IPS-NIHi7 (cell line): ENCODE measurements around the gene SYNC.

Source experiments
- DNase-seq: peaks from one replicate; pipeline ENCODE4 v3.0.0; 2012; ENCODE audit warnings: mixed read lengths; ENCODE audit errors: extremely low spot score

SYNC gene

DNA sequence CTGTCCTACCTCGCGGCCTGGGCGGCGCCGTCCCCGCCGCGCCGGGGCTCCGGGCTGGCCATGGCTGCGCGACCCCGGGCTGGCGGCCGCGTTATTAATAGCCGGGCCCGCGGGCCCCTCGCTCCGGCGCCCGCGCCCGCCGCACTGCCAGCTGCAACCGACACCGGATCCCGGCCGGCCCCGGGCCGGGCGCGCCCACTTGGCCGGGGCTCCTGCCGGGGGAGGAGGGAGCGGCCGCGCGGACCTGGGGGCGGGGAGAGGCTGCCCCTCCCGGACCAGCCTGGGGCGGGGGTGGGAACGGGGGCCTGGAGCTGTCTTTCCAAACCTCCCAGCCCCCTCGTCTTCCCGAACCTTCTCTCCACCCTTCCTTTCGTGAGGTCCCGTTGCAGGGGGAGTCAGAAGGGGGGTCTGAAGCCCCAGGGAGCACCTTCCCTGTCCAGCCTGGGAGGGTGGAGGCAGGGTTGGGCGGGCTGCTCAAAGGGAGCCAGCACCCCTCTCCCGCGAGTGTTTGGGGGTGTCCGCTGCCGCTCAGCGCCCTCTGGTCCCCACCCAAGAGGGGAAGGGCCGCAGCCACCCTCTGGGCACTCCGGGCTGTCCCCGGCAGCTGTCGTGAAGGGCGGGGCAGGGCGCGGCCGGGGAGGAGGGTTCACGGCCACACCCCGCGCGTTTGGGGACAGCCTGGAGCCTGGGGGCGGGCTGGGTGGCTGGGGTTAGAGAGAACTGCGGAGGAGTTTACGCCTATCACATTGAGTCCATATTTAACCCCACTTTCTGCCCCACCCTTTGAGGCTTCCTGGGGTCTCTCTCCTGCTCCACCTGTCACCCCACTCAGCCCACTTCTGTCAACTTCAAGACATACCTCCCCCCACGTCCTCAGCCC is at the start of gene SYNC:
Gene SYNC (minus strand): TSS at position 172 of the 880 bp plus-strand sequence. CDS start 110 bp downstream, at position 62.
- DNase-seq = peak; percentile 52

DNA sequence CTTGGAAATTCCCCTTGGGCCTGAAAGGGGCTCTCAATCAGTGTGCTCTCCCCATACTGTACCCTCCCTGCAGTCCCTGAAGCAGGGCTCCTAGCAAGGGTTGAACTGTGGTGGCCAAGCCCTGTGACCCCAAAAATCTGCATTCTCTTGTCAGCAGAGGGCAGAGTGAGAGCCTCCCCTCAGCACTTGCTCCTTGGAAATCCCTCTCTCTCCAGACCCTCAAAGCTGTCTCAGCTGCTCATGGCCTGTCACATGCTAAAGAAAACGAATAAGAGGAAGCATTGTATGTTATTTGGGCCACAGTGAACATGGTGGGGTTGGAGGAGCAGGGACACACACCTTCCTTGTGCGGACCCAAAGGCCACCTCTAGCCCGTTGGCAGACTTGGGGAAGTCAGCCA is 47.2 kb upstream of the SYNC start:
- DNase-seq = no peak

DNA sequence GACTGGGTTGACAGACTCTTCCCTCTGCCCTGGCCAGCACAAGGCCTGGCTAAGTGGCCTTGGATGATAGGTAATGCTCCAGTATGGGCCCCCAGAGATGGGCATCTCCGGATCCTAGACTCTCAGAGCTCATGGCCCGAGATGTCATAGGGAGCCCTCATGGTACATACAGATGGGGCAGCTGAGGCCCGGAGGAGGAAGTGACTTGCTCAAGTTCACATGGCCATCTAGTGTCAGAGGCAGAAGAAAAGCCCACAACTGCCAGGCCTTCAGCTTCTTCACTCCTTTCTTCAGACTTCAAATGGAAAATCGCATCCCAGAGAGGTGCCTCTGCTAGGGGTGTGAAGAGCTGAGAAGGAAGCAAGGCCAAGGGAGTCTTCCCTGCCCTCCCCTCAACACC is 46.8 kb upstream of the SYNC start:
- no peak for DNase-seq

DNA sequence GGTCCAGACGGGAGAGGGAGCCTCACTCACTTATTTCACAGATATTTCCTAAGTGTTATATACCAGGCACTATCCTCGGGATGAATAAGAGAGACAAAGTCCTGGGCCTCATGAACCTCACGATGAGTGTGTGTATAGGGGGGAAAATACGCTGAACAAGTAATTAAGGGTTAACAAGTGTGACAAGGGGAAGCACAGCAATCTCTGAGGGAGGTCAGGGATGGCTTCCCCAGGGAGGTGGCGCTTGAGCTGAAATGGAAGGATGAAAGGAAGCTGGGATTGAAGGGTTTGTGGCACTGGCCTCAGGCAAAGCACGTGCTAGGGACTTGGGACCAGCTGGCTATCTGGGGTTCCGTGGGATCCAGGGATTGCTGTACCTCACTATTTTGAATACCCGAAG is 46.4 kb upstream of the SYNC start:
- DNase-seq = no peak

DNA sequence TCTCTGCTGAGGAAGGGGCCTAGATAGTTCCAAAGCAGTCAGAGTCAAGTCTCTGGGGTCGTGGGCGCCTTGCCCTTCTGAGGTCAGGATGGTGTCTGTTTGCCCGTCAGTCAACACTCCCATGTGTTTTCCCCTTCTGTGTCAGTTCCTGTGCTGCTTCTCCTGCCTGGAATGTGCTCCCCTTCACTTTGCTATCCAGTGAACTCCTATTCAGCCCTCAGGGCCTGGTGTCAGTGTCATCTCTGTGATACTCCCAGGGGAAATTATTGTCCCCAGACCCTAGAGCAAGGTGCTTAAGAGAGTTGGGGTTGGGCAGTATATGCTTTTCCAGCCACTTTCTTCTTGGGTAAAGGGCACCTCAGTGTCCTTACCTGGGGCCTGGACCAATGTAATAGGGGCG is 45.8 kb upstream of the SYNC start:
- DNase-seq = no peak

DNA sequence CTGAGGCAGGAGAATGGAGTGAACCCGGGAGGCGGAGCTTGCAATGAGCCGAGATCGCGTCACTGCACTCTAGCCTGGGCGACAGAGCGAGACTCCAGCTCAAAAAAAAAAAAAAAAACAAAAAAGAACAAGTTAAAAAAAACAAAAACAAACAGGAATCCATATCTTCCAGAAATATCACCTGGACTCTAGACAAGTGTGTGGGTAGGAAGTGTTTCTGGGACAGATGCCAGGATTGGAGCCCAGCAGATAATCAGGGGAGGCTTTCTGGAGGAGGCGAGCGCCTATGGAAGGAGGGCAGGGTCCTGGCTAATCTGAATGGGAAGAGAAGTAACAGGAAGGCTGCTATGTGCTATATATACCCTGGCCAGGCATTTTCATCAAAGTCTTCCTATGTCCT is 43.6 kb upstream of the SYNC start:
- no peak for DNase-seq

DNA sequence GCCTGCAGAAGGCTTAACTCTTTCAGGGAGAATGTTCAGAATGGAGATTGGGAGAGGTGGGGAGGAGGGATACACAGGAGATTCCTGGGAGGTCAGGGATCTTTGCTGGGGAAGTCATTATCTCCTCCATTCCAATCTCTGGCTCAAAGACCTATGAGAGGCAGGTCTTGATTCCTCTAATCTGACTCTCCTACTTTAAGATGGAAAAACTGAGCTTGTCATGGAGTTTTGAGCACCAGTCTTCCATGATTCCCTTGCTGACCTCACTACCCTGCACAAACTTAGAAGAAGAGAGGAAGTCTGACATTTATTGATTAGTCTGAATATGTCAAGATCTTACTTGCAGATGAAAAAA is 41.5 kb upstream of the SYNC start:
- no peak for DNase-seq

DNA sequence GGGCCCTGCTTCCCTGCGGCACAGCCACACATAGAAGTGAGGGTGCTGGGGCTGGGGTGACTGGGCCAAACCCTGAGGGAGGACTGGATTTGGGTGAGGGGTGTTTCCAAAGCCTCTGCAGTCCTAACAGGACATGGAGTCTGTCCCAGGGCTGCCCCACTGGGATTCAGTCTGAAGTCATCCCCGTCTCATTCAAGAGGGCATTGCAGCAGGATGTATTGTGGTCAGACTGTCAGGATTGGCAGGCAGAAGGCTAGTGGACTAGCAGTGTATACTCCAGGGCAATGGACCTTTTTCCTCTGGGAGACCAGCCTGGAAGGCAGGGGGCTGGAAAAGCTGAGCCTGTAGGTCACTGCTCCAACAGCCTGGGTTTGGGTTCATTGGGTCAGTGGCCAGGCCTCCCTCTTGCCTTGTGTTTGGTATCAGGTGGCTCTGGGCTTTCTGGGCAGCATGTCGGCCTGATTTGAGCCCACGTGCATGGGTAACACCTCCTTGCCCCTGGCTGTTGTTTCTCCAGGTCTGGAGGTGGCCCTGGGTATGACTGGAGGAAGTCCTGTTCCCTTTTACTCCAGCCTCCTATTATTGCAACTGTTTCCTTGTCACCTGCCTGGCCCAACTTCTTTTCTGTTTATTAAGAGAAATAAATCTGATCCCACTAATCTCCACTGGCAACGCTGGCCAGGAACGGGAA is 41.0 kb upstream of the SYNC start:
- DNase-seq = no peak

DNA sequence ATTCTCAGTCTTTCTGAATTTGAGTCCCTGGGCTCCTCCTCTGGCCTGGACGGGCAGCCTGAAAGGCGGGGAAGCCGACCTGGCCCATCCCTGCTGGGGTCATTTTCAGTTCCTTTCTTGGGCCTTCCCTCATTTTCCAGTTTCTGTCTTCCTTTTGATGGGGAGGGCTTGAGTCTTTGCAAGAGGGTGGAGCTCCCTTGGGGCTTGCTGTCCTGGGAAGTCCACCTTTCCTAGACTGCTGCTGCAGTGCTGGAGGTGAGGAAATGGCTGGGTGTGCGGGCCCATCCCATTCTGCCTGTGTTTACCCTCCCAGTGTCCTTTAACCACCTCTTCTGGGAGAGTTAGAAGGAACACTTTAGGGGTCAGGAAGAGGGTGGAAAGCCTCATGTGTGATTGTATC is 40.4 kb upstream of the SYNC start:
- DNase-seq = no peak

DNA sequence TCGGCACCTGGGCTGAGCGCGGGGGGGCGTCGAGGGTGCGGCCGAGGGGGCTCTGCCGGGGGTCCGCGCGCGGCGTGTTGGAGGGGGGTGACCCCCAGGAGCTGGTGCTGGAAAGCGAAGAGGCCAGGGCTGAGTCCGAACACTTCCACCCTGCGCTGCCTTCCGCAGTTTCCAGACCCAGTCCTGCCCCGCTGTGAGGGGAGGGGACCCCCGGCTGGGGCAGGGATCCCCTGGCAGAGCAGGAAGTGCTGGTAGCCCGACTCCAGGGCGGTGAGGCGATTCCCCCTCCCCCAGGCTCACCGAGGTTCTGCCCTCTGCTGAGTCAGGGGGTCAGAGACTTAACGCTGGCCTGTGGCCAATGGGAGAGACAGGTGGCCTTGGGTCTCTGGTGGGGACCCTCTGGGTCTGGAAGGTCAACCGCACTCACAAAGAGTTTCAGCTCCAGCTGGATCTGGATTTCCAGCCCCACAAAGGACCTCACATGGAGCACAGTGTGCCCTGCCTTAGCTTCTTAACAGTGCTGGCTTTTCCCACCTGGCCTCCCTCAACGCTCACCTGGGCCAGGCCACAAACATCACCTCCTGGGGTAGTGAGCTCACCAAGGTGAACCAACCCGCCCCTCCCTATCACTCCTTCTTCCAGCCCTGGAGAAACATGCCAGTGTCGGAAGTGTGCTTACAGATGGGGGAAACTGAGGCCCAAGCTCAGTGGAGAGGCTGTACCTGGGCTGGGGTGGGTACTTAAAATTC is 39.8 kb upstream of the SYNC start:
- DNase-seq = peak; percentile 64

DNA sequence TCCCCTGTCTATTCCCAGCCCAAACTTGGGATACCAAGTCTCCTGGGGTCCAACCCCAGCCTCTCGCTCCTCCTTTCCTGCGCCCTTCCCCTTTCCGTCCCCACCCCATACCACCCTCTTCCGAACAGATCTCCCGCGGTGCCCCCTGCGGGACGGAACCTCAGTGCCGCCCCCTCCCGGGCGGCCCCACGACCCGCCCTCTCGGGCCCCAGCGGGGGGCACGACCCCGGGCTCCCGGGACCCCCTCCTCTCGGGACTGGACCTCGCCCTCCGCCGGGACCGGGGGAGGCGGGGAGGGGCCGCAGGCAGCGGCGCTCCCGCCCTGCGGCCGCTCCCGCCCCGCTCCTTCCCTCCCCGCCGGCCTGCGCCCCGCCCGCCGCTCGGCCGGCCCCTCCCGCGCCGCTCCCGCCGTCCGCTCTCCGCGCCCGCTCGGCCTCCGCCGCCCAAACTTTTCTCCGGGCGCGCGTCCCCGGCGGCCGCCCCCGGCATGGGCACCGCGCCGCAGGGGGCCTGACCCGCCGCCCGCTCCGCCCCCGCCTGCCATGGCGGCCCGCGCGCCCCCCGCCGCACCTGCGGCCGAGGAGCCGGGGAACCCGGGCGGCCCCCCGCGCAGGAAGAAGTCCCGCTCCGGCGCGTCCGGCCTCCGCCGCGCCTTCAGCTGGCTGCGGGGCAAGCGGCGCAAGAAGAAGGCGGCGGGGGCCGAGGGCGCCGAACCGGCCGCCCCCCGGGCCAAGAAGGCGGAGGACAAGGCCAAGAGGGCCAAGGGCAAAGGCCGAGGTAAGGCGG is 39.0 kb upstream of the SYNC start:
- DNase-seq = peak; percentile 66

DNA sequence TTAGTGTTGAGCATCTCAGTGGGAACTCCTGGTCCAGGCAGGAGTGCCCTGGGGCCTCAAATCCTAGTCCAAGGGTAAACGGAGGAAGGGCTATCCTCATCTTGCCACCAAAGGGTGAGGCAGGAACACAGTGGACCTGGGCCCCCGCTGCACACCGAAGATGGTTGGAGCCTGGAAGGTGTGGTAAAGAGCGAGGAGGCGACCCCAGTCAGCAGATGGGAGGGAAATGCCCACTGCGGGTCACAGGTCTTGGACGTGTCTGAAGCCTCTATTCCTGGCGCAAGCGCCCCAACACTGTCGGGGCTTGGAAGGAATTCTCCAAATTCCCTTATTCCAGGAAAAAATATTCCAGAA is 38.5 kb upstream of the SYNC start:
- no peak for DNase-seq

DNA sequence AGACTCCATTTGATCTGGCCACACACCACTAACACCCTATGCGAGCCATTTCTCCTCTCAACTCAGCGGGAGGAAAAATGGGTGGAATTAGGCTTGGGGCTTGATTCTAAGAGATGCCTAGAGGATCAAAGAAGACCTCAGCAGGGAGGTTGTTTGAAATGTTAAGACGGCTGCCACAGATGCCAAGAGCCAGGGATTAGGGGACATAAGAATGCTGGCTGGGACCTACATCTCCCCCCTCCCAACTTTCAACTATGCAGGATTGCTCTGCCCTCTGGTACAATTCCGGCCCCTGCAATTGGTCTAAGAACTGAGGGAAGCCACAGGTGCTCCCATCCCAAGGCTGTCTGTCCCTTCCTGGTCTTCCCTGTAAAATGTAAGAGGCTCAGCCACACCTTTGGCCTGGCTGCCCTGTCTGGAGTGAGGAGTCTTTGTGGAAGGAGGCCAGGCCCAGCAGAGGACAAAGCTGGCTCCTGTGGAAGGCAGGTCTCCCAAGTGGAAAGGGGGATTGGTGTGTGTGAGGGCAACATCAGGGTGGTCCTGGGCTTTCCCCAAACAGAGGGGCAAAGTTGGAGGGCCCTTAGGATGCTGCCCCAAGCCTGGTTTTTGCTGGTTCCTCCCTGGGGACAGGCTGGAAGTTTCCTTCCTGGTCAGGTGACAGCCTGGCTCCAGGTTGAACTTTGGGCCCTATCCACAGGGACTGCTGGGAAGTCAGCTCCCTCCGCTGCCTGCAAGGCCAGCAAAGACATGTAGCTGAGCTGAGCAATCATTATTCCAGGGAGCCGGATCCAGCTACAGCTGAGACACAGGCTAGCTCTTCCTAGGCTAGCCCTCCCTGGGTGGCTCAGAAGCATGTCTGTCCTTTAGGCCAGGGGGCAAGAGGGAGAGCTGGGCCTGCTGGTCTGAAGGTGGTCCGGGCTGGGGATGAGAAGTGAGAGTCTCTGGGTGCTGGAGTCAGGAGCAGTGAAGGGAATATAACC is 34.5 kb upstream of the SYNC start:
- peak; percentile 77 for DNase-seq

DNA sequence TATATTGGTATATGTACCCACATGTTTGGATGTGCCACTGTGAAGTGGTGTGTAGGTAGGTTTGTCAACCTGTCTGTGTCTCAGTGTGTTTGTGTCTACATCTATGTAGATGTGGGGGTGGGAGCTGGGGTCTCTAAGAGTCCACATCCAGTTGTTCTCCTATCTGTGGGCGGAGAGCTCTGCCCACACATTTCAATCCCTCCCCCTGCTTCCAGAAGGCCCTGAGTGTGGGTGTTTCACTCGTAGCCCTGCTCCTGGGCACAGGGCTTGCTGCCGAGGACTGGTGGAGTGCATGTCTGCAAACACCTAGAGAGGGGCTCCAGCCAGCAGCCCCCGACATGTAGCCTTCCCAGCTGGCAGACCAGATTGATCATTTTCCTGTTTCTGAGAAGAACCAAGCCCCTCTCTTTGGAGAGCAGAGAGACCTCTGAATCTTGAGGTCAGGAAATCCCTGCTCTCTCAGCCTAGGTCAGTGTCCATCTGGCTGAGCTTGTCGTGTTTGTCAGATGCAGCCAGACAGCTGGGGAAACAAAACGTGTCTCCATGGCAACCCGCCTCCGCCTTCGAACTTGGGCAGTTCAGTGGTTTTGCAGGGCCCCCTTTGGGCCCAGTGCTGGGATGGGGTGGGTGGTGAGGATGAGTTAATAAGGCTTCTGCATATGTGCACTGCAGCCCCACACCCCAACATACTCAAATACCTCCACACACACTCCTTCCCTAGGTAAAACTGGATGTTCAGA is 31.2 kb upstream of the SYNC start:
- DNase-seq = no peak

DNA sequence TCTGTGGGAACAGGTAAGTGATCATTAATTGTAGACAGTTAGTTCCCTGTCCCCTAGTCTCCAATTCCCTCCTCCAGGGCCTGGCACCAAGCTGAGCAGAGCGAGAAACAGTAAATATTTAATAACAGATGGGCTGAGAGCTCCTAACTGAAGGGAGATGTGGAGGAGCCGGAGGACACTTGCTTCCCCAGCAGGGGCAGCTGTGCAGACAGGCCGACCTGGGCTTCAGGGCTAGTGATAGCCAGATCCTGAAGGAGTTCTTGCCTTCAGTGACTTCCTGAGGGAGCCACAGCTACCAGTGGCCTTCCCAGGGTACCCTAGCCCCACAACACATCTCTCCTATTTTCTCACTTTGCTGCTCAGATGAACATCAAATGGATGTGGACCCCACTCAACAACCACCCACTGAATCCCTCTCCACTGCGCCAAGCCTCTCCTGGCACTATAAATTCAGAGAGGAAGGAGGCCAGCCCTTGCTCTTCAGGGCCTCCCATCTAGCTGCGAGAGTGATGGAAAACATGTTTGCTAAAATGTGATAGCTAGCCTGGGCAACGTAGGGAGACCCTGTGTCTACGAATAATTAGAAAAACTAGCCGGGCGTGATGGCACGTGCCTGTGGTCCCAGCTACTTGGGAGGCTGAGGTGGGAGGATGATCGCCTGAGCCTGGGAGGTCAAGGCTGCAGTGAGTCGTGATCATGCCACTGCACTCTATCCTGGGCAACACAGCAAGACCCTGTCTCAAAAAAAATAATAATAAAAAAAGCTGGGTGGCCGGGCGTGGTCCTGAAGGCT is 26.9 kb upstream of the SYNC start:
- no peak for DNase-seq

DNA sequence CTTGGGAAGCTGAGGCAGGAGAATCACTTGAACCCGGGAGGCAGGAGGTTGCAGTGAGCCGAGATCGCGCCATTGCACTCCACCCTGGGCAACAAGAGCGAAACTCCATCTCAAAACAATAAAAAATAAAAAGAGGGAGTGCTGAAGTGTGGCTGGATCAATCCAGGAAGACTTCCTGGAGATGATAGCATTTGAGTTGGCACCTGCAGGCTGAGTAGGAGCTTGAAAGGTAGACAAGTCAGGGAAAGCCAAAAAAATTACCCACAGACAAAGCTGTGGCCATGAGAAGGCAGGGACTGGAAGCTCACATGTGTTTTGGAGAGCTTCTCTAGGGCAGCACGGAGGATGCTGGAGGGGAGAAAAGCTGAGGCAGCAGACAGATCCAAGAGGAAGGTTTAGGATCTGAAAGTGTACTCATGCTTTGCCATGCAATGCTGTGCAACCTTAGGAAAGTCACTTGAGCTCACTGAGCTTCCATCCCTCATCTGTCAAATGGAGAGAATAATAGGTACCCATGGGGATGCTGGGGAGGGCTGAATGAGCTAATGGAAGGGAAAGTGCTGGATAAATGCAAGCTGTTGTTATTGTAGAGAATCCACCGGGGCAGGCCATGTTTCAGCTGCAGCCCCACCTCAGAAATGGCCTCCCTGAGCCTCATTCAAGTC is 26.0 kb upstream of the SYNC start:
- DNase-seq = no peak

DNA sequence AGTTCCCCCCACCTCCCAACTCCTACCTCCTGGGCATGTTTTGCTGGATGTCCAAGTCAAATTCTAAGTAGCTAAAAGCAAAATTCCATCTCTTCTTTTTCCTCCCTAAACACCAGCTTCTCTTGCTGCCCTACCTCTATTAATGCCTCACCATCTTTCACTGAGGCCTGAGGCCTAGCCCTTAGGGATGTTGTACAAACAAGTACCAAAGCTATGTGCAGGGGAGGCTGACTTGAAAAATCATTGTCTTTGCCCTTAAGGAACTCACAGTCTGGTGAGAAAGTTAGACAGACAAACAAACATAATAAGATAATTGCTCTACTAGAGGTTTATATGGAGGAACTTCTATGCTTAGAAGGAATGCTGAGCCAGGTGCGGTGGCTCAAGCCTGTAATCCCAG is 25.3 kb upstream of the SYNC start:
- no peak for DNase-seq

DNA sequence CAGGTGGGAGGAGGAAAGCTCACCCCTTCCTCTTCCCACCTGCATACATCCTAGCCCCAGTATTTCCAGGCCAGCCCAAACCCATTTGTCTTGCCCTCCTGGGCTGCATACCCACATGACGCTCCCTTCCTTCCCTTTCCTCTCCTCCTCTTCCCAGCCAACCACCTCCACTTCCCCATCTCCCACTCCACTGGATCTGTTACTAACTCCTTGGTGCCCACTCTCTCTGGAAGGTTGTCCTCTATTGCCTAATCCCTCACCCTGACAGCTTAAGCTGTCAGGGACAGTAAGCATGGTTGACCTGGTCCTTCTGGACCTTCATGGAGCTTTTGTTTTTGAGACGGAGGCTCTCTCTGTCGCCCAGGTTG is 23.0 kb upstream of the SYNC start:
- no peak for DNase-seq
